Kidney (tissue), 14 donors: Measurements from ENCODE around the gene TNKS1BP1. TPM values are rescaled to one million over a fixed set of nuclear protein-coding genes. Genes with fewer than 3 reads are reported as not detected.
A peak's percentile ranks its signal among the peaks of the same experiment; 100 is the strongest.

Source experiments
- DNase-seq, 5 donors: peaks; one replicate each; pipeline ENCODE4 v3.0.0-alpha.2; 2013 to 2020
- FAIRE-seq: peaks from 2 replicates; lab custom pipeline; 2012; peaks lifted over from hg19 to GRCh38; lab: Jason Lieb, UNC
- H3K27ac ChIP-seq, 2 donors: one replicate each; pipeline ENCODE4 v1.7.0; 2013; ENCODE audit warnings: low read depth in 2 of 2, low read length in 2 of 2, inconsistent platforms in 1 of 2
- H3K27me3 ChIP-seq: one replicate; pipeline ENCODE4 v1.7.1; 2013; ENCODE audit warnings: low read length, inconsistent platforms; ENCODE audit not compliant: control insufficient read depth, insufficient read depth
- H3K36me3 ChIP-seq, 3 donors: one replicate each; pipeline versions ENCODE4 v1.7.0 to v1.7.1; 2013; ENCODE audit warnings: low read length in 3 of 3, control low read depth in 1 of 3, inconsistent platforms in 1 of 3; ENCODE audit not compliant: insufficient read depth in 3 of 3, control insufficient read depth in 2 of 3
- H3K4me1 ChIP-seq, 3 donors: one replicate each; pipeline versions ENCODE4 v1.7.0 to v1.7.1; 2013; ENCODE audit warnings: low read length in 3 of 3, inconsistent platforms in 1 of 3, low read depth in 1 of 3; ENCODE audit not compliant: control insufficient read depth in 2 of 3, insufficient read depth in 2 of 3
- H3K4me3 ChIP-seq, 3 donors: one replicate each; pipeline versions ENCODE4 v1.7.0 to v1.8.1; 2013; ENCODE audit warnings: low read length in 3 of 3, control low read depth in 1 of 3, inconsistent platforms in 1 of 3
- H3K9ac ChIP-seq, 3 donors: one replicate each; pipeline versions ENCODE4 v1.7.0 to v1.7.1; 2013; ENCODE audit warnings: low read length in 3 of 3, control low read depth in 1 of 3, inconsistent platforms in 1 of 3
- H3K9me3 ChIP-seq, 3 donors: one replicate each; pipeline versions ENCODE4 v1.7.0 to v1.7.1; 2013; ENCODE audit warnings: low read length in 3 of 3, control low read depth in 1 of 3, inconsistent platforms in 1 of 3; ENCODE audit not compliant: control insufficient read depth in 2 of 3, insufficient read depth in 1 of 3
- intact Hi-C: fragments of 100-400 bp; cut with DNase I; formaldehyde crosslinking; loops from one replicate; pipeline ENCODE4 v1.11.1; 2022
- polyA plus RNA-seq: library from polyadenylated mRNA; stranded (reverse); fragments of 350-450 nt; fragmentation: Illumina TruSeq; extraction: RNeasy Lipid Tissue Mini Kit (QIAGEN cat#74804); gene quantifications from one replicate; pipeline ENCODE4 v1.2.3, GENCODE V29; 2014; ENCODE audit warnings: low read depth, low replicate concordance; ENCODE audit not compliant: insufficient read depth
- total RNA-seq: library from RNA; stranded (reverse); fragmentation: NEBNext Ultra II Directional; extraction: Animal tissue kit (Norgen Biotek cat#: 25700); gene quantifications from one replicate; pipeline ENCODE4 v1.2.1, GENCODE V29; 2021
- TF ChIP-seq, protein P1 (sequence below): IDR thresholded peaks from 3 replicates; pipeline ENCODE4 v1.5.1; 2012; ENCODE audit warnings: mild to moderate bottlenecking, moderate library complexity, borderline replicate concordance; ENCODE audit not compliant: insufficient read depth; ENCODE audit errors: extremely low read depth
- donor health status: control.
- donor health status: control.
- donor health status: control.
- donor health status: control.
- donor health status: control.
- donor health status: DM: yes; HTN: yes; CAD: no.
- donor health status: Normal renal cell carcinoma (clear cell type).

Gene TNKS1BP1
- total and polyA plus RNA-seq, 2 donors from 2014 or later: 53.3 to 206 TPM

DNA sequence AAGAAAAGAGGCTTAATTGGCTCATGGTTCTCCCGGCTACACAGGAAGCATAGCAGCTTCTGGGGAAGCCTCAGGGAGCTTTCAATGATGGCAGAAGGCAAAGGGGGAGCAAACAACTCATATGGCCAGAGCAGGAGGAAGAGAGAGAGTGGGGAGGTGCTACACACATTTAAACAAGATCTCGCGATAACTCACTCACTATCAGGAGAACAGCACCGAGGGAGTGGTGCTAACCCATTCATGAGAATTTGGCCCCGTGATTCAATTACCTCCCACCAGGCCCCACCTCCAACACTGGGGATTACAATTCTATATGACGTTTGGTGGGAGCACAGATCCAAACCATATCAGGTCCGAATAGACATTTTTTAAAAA, 46.0 kb downstream of the TNKS1BP1 start:
- TF ChIP-seq, protein P1, sequence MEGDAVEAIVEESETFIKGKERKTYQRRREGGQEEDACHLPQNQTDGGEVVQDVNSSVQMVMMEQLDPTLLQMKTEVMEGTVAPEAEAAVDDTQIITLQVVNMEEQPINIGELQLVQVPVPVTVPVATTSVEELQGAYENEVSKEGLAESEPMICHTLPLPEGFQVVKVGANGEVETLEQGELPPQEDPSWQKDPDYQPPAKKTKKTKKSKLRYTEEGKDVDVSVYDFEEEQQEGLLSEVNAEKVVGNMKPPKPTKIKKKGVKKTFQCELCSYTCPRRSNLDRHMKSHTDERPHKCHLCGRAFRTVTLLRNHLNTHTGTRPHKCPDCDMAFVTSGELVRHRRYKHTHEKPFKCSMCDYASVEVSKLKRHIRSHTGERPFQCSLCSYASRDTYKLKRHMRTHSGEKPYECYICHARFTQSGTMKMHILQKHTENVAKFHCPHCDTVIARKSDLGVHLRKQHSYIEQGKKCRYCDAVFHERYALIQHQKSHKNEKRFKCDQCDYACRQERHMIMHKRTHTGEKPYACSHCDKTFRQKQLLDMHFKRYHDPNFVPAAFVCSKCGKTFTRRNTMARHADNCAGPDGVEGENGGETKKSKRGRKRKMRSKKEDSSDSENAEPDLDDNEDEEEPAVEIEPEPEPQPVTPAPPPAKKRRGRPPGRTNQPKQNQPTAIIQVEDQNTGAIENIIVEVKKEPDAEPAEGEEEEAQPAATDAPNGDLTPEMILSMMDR: no peak
- no peaks in the 10 kb centered on the region for H3K36me3 ChIP-seq
- no peak overlapping the region for H3K9ac ChIP-seq
- intact Hi-C loops: no loop called here
- H3K4me3 ChIP-seq: no peak overlapping the region
- DNase-seq (no peak), FAIRE-seq (no peak)
- peaks cover 2 to 8% (median 7%) of the 10 kb centered on the region in 3 donors for H3K4me1 ChIP-seq
- H3K27ac ChIP-seq: no peak overlapping the region
- no peaks in the 10 kb centered on the region for H3K27me3 ChIP-seq
- H3K9me3 ChIP-seq: no peaks in the 10 kb centered on the region

DNA sequence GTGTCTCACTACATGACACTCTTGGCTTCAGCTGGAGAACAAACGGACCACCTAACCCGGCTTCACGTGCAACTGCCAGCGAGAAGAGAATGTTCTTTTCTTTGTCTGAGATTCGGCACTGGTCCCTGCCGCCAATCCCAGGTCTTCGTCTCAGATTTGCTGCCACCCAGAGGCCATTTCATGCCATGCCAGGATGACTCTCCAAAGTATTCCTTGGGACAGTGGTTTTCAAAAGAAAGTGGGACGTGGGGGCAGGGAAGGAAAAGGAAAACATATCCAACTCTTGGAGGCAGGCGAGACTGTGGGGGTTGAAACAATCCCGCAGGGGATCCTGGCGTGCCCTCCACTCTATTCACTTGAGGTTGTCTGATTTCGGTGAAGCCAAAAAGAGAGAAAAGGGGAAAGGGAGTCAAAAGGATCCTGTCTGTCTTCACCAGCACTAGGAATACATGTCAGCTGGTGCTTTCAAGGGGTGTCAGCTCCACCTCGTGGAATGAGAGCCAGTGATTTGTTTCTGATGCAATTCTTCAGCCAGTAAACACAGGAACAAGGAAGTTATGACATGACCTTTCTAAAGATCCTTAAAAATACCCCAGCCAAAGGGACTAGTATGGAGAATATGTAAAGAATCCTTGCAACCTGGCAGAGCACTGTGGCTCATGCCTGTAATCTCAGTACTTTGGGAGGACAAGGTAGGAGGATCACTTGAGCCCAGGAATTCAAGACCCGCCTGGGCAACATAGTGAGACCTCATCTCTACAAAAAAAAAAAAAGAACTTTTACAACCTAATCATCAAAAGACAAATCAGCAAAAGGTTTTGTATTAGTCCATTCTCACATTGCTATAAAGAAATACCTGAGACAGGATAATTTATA, 46.7 kb downstream of the TNKS1BP1 start:
- intact Hi-C loops: no loop called here
- FAIRE-seq (no peak), DNase-seq (peak; percentile 81 to 90 (median 81))
- no peaks in the 10 kb centered on the region for H3K27me3 ChIP-seq
- H3K9ac ChIP-seq: peak overlapping the region in 2 of 3 donors; percentile 10 to 45
- peaks cover 2 to 8% (median 7%) of the 10 kb centered on the region in 3 donors for H3K4me1 ChIP-seq
- no peaks in the 10 kb centered on the region for H3K36me3 ChIP-seq
- TF ChIP-seq, protein P1: peak; percentile 76
- H3K4me3 ChIP-seq: peak overlapping the region in 1 of 3 donors; percentile 23
- peak overlapping the region; percentile 26 to 57 for H3K27ac ChIP-seq
- H3K9me3 ChIP-seq: peaks cover 0 to 2% (median 0%) of the 10 kb centered on the region in 3 donors

DNA sequence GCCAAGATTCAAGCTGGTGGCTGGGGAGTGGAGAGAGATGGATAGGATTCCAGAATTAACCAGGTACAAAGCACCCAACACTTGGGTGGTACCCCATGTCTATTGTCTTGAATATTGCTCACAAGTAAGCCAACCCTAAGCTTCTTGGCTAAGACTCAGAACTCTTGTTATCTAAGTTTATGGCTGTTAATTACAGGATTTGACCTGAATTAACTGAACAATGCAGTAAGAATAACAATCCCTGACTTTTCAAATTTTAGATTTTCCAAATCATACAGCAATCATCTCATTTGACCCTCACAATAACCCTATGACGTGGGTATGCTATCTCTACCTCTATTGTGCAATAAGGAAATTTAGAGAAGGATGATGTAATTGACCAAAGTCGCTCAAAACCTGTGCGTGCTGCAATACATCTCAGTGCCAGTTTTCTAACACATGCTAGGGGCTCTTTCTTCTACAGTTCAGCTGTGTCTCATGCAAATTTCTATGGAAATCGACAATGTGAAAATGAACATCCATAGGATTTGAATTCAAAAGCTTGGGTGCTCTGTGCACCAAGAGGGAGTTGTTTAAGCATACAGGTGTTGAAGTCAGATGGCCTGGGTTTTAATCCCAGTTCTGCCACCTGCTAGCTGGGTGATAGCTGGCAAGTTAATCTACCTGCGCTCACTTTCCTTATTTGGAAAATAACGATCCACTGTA, 47.6 kb downstream of the TNKS1BP1 start:
- Histone ChIP-seq H3K4me1 (peaks cover 2 to 8% (median 7%) of the 10 kb centered on the region in 3 donors), H3K27me3 (no peaks in the 10 kb centered on the region), H3K9me3 (peaks cover 0 to 2% (median 0%) of the 10 kb centered on the region in 3 donors), H3K9ac (peak overlapping the region in 1 of 3 donors; percentile 10), H3K27ac (peak overlapping the region in 1 of 2 donors; percentile 15), H3K4me3 (peak overlapping the region in 1 of 3 donors; percentile 23), H3K36me3 (no peaks in the 10 kb centered on the region)
- FAIRE-seq (no peak), DNase-seq (no peak)
- TF ChIP-seq, protein P1: no peak
- intact Hi-C loops: no loop called here
